HG03066 (cell line): ENCODE data around the gene DELE1.

Source experiments
- ATAC-seq: cut with Tn5 transposase; IDR thresholded peaks from one replicate; pipeline ENCODE4 v1.9.1; 2021; ENCODE audit warnings: low read depth; ENCODE audit not compliant: unreplicated experiment

Gene DELE1

DNA sequence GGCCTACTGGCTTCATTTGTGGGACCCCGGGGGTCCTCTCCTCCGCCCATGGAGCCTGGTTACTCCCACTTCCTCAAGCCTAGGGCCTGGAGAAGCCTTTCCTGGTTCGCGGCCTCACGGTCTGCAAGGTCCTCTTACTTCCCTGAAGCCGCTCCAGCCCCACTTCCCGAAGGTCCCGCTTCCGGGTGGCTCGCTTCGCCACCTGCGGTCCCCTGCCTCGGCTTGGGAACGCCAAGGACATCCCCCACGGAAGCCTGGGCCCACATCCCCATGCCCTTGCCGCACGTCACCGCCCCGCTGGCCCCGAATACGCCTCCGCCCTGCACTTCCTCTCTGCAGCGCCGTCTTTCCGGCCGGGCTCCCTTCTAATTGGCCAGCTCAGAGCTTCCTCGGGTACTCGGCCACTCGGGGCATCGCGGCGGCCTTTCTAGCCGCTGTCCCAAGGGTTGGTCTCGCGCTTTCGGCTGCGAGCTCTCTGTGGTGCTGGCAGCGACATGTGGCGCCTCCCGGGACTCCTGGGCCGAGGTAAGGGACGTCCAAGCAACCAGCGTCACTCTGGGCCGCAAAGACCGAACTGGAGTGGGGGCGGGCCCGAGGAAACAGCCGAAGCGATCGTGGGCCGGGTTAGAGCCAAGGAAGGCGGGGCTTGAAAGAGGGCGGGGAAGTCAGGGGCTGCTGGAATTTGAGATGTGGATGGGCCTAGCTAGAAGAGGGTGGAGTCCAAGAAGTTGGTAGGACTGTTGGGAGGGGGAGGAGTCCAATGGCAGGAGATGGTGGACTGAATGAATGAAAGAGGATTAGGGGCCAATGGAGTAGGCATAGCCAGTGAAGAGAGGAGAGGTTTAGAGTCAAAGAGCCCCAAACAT, at the start of gene DELE1:
DELE1 (plus strand) TSS at position 424 of the 866 bp plus-strand sequence; CDS start at position 495, 71 bp downstream.
- ATAC-seq, result peak; percentile 98

DNA sequence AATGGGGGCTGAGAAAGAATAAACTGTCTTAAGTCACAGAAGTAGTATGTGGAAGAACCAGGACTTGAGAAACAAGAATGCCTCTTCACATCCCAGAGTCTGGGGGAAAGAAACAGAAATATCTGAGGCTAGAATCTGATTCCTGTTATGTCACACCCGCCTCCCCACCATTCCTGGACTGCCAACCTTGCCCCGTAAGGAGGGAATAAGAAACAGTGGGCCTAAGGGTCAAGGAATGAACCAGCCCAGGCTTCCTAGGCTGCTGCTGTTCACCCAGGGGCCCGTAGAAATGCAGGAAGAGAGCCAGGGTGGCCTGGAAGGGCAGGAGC, 49.8 kb upstream of the DELE1 start:
- ATAC-seq, result no peak

DNA sequence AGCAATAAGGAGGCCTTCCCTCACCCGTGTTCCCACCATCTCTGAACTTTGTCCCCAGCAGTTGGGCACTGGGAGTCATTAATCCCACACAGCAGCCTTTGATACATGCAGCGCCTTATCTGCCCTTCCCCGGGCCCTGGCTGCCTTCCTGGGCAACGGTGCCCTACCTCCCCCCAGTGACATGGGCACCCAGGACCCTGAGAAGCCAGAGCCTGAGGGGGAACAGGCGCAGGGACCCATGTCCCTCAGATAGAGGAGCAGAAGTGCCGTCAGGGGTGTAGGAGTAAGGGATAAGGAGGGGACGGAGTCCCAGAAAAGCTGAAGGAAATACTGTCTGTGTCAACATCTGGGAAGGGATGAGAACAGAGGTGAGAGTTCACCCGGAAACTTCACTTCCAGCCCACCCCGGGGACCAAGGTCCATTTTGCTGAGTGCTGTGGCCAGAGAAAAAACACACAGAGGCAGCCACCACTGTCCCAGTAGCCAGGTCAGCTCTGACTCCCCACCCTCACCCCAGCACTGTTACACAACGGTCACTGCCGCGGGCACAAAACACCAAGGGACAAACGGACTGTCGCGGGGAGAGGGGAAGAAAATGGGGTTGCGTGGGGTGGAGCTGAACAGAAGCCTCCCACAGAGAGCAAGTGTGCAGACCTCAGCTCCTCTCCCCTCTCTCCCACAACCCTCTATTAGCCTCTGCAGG, 49.3 kb upstream of the DELE1 start:
- no peak for ATAC-seq

DNA sequence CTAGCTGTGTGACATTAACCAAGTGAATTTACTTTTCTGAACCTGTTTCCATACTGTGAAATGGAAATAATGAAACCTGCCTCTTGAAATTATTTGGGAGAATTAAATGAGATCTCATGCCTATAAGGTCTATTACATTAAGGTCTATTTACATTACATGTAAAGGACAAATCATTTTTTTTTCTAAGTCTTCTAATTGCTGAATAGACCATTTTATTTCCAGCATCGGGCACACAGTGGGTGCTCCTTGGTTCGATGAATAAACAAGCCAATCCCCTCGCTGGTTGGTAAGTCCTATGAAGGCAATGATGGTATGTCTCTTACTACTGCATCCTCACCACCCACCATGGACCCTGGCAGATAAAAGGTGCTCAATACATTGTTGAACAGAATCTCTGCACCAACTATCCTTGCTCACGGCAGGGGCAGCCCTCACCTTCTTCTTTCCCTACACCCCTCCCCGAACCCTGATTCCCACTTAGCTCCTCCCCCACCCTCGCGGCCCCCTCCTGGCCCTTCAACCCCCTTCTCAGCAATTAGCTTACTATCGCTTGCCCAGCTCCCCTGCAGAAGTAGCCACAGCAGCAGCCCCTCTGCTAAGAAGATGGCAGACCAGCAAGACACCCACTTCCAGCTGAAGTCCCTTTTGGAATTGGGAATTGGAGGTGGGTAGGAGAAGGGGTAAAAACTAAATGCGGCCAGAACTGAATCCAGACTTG, 48.5 kb upstream of the DELE1 start:
- no peak for ATAC-seq

DNA sequence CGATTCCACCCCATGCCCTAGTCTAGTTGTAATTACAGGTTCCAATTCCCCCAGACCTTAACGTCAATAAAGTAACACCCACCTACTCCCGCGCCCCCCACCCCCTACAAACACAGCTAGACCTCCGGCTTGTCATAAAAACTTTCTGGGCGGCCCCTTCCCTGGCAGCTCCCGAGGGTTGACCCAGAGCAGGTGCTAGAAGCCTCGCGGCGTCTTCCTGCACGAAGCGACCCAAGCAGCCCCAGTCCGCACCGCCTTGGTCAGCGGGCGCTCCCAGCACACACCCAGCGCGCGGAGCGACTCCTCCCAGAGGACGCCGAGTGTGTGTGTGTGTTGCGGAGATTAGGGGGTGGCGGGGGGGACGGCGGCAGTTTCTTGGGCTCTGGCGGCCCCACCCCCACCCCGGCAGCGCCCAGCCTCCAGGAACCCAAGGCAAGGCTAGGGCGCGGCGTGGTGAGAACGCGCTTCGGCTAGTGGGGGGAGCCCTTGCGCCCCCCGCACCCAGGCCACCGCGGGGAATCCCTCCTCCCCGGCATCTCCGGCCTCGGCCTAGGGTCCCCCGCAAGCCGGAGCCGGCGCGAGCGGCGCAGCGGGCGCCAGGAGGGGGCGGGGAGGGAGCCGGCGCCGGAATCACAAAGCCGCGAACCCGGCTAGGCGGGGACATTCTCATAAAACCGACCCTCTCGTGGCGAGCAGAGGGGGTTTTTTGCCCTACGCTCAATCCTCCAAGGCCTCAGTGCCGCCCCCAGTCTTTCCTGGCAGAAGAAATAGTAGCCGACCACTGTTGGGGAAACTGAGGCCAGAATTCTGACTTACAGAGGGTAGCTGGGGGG, 47.7 kb upstream of the DELE1 start:
- ATAC-seq, result no peak

- ATAC-seq, result no peak
These were observed 46.9 kb upstream of the DELE1 start for GRCh38 chr5:141876628-141877355.

DNA sequence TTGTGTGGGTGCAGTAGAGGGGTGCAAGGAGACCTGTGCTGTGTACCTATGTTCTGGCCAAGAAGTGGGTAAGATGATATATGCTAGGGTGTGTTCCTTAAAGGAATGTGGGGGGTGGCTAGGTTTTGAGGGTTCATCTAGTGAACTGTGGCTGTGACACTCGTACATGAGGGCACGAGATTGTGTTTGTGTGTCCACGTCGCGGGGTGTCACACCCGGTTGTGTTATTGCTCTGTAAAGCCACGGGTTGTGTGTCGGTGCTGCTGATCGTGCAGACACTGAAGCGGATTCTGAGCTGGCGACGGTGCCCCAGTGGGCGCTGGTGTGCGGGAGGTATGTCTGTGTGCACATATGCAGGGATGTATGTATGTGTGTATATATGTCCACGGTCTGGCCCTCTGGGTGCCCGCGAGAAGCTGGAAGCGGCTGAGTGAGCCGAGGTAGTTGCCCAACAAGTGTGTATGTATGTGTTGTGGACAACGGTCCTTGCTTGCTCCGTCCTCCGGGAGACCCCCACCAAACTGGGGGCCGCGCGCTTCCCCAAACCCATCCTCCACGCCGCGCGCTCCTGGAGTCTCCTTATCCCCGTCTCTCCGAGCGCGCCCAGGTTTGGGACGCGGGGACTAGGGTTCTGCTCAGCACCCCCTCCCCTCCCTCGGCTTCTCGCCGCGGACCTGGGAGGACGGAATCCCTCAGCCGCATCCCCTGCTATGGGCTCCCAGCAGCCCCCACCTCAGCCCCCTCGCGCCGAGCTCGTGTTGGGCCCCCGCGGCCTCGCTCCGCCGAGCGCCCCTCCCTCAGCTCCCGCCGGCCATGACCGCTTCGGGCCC, 46.1 kb upstream of the DELE1 start:
- no peak for ATAC-seq

GRCh38 chr5:141878186-141878710, 45.4 kb upstream of the DELE1 start, which contains the start of gene PCDH1:
Gene PCDH1, minus strand, starts transcription at chr5:141878410. Its CDS starts 148 bp downstream, at chr5:141878262.
- ATAC-seq, result no peak

DNA sequence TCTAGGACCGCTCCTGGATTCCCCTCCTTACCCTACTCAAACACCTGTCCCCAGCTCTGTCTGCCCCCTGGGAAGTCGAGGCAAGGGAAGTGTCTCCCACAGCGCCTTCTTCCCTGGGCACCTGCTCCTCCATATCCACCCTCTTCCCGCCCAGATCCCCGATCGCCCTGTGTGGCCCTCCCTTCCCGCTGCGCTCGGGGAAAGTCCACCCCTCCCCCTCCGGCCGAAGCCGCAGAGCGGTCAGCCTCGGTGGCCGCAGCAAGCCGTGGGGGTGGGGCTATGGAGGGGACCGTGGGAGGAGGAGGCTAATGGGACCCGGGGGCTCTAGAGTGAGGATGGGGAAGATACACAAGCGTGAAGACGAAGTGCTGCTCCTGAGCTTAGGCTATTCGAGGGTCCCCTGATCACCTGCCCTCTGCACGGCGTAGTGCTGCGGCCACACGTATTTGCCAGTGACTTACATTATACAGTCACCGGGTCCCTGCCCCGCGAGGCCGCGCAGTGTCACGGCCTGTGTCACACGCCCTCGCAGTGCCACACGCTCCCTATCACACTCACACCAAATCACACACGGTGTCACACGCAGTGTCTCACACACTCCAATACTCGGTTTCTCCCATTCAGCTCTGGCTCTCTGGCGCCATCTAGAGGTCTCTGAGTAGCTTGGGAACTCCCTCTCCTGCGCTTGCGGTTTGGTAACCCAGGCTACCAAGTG, 44.8 kb upstream of the DELE1 start:
- ATAC-seq, result peak; percentile 78

DNA sequence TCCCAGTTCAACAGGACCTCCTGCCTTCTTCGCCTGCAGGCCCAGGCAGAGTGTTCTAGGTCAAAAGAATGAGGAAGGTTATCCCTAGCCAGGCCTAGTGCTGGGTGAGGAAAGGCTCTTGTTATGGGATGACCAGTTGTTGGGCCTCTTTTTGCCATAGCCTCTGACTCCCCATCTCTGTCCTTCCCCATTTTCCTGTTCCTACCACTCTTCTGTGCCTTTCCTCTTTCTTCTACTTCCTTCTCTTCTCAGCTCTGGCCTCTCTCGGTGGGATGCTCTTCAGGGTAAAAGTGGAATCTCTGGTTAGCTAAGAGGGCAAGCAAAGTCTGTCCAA, 44.3 kb upstream of the DELE1 start:
- no peak for ATAC-seq

GRCh38 chr5:141879941-141880738, 43.5 kb upstream of the DELE1 start:
- no peak for ATAC-seq

GRCh38 chr5:141880961-141881801, 42.5 kb upstream of the DELE1 start:
- no peak for ATAC-seq

- ATAC-seq, result no peak
These were observed 41.8 kb upstream of the DELE1 start for GRCh38 chr5:141881886-141882285.

- ATAC-seq, result no peak
These were observed 41.0 kb upstream of the DELE1 start for GRCh38 chr5:141882594-141883183.

DNA sequence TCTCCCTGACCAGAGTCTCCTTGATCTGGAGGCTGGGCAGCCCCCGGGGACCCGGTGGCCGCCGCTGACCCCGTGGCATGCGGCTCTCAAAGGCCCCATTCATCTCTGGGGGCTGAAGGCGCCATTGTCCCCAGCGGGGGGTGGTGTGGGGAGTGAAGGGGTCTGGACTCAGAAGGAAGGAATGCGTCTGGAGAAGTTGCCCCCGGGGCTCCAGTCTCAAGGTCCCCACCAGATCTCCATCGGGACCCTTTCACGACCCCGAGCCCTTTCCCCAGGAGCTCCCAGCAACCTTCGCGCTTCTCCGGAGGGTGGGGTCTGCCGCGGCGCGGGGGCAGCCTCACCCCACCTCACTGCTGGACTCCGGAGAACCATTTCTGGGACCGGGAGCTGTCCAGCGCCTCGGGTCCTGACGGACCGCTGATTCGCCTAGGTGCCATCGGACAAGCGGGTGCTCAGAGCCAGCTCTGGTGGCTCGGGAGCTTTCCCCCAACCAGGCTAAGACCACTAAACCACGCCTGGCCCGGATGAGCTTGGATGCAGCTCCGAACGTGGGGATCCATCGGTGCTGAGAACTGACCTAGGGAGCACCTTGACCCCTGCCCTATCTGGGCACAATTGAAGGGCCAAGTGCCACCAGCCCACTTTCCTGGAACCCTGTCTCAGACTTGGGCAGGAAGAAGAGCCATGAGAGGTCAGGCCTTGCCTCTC, 40.3 kb upstream of the DELE1 start:
- ATAC-seq, result no peak
